ENCODE results near the gene LACC1. TPM values are rescaled to one million over a fixed set of nuclear protein-coding genes. Genes with fewer than 3 reads are reported as not detected.

The LACC1 gene
- total and polyA plus RNA-seq, 2 of the 13 experiments (the other 11 are each of a cell fraction or from before 2014, with no cell fraction given): 0.92 to 1.7 TPM

DNA sequence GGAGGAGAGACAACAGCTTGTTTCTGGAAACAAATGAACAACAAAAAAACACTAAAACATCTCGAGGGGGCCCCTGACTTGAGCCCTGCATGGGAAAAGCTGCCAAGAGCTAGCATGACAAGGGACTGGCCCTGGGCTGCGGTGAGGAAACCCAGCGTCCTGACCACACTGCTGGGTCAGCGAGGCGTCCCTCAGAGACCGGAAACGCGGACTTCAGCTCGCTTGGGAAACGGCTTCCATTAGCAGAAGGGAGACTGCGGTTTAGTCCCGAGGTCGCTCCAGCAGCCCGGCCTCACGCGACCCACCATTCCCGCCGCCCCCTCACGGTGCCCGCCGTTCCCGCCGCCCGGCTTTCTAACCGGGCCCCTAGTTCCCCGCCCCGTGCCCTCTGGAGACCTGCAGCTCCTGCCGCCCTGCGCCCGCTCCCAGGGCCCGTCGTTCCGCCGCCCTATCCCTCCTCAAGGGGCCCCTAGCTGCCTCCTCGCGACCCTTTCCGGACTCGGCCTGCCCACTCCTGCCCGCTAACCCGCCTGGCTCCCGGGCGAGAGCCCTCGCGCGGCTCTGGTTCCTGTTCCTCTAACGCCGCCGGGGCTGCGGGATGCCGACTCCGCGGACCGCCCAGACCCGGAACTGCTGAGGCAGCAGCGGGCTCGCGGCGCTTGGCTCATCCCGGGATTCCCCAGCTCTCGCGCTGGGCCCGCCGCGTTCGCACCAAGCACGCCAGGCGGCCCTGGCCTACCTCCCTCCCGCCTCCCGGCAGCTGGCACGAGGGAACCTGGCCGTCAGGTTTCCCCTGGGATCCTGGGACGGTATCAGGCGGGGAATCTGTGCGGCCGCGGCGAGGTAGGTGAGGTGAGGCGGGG is 581 bp upstream of the LACC1 start, which contains the start of gene CCDC122 (continued):
- TF ChIP-seq, protein P1, sequence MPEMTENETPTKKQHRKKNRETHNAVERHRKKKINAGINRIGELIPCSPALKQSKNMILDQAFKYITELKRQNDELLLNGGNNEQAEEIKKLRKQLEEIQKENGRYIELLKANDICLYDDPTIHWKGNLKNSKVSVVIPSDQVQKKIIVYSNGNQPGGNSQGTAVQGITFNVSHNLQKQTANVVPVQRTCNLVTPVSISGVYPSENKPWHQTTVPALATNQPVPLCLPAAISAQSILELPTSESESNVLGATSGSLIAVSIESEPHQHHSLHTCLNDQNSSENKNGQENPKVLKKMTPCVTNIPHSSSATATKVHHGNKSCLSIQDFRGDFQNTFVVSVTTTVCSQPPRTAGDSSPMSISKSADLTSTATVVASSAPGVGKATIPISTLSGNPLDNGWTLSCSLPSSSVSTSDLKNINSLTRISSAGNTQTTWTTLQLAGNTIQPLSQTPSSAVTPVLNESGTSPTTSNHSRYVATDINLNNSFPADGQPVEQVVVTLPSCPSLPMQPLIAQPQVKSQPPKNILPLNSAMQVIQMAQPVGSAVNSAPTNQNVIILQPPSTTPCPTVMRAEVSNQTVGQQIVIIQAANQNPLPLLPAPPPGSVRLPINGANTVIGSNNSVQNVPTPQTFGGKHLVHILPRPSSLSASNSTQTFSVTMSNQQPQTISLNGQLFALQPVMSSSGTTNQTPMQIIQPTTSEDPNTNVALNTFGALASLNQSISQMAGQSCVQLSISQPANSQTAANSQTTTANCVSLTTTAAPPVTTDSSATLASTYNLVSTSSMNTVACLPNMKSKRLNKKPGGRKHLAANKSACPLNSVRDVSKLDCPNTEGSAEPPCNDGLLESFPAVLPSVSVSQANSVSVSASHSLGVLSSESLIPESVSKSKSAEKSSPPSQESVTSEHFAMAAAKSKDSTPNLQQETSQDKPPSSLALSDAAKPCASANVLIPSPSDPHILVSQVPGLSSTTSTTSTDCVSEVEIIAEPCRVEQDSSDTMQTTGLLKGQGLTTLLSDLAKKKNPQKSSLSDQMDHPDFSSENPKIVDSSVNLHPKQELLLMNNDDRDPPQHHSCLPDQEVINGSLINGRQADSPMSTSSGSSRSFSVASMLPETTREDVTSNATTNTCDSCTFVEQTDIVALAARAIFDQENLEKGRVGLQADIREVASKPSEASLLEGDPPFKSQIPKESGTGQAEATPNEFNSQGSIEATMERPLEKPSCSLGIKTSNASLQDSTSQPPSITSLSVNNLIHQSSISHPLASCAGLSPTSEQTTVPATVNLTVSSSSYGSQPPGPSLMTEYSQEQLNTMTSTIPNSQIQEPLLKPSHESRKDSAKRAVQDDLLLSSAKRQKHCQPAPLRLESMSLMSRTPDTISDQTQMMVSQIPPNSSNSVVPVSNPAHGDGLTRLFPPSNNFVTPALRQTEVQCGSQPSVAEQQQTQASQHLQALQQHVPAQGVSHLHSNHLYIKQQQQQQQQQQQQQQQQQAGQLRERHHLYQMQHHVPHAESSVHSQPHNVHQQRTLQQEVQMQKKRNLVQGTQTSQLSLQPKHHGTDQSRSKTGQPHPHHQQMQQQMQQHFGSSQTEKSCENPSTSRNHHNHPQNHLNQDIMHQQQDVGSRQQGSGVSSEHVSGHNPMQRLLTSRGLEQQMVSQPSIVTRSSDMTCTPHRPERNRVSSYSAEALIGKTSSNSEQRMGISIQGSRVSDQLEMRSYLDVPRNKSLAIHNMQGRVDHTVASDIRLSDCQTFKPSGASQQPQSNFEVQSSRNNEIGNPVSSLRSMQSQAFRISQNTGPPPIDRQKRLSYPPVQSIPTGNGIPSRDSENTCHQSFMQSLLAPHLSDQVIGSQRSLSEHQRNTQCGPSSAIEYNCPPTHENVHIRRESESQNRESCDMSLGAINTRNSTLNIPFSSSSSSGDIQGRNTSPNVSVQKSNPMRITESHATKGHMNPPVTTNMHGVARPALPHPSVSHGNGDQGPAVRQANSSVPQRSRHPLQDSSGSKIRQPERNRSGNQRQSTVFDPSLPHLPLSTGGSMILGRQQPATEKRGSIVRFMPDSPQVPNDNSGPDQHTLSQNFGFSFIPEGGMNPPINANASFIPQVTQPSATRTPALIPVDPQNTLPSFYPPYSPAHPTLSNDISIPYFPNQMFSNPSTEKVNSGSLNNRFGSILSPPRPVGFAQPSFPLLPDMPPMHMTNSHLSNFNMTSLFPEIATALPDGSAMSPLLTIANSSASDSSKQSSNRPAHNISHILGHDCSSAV (CRISPR knock-in tag; IDR thresholded peaks at IDR 0.05; ENCODE audit: borderline replicate concordance): no peak
- TF ChIP-seq ZNF549 (CRISPR knock-in tag; IDR thresholded peaks at IDR 0.05) (no peak), ZNF205 (CRISPR knock-in tag; IDR thresholded peaks at IDR 0.05) (peak; percentile 65; the same call in 1 of the 2 replicates), KDM3A (CRISPR knock-in tag; IDR thresholded peaks at IDR 0.05; ENCODE audit: low read depth) (no peak), ZNF10 (CRISPR knock-in tag; IDR thresholded peaks at IDR 0.05; ENCODE audit: borderline replicate concordance, low read depth) (no peak), PAWR (CRISPR knock-in tag; IDR thresholded peaks at IDR 0.05; ENCODE audit: borderline replicate concordance) (no peak), ZFP1 (CRISPR knock-in tag; IDR thresholded peaks at IDR 0.05) (no peak), ZNF530 (CRISPR knock-in tag; IDR thresholded peaks at IDR 0.05; ENCODE audit: low read depth) (0 out of 2 replicates have a peak, but pooled peaks have one; percentile 25), SP140L (CRISPR knock-in tag; IDR thresholded peaks at IDR 0.05; ENCODE audit: borderline replicate concordance) (no peak)
- TF ChIP-seq, protein P2, sequence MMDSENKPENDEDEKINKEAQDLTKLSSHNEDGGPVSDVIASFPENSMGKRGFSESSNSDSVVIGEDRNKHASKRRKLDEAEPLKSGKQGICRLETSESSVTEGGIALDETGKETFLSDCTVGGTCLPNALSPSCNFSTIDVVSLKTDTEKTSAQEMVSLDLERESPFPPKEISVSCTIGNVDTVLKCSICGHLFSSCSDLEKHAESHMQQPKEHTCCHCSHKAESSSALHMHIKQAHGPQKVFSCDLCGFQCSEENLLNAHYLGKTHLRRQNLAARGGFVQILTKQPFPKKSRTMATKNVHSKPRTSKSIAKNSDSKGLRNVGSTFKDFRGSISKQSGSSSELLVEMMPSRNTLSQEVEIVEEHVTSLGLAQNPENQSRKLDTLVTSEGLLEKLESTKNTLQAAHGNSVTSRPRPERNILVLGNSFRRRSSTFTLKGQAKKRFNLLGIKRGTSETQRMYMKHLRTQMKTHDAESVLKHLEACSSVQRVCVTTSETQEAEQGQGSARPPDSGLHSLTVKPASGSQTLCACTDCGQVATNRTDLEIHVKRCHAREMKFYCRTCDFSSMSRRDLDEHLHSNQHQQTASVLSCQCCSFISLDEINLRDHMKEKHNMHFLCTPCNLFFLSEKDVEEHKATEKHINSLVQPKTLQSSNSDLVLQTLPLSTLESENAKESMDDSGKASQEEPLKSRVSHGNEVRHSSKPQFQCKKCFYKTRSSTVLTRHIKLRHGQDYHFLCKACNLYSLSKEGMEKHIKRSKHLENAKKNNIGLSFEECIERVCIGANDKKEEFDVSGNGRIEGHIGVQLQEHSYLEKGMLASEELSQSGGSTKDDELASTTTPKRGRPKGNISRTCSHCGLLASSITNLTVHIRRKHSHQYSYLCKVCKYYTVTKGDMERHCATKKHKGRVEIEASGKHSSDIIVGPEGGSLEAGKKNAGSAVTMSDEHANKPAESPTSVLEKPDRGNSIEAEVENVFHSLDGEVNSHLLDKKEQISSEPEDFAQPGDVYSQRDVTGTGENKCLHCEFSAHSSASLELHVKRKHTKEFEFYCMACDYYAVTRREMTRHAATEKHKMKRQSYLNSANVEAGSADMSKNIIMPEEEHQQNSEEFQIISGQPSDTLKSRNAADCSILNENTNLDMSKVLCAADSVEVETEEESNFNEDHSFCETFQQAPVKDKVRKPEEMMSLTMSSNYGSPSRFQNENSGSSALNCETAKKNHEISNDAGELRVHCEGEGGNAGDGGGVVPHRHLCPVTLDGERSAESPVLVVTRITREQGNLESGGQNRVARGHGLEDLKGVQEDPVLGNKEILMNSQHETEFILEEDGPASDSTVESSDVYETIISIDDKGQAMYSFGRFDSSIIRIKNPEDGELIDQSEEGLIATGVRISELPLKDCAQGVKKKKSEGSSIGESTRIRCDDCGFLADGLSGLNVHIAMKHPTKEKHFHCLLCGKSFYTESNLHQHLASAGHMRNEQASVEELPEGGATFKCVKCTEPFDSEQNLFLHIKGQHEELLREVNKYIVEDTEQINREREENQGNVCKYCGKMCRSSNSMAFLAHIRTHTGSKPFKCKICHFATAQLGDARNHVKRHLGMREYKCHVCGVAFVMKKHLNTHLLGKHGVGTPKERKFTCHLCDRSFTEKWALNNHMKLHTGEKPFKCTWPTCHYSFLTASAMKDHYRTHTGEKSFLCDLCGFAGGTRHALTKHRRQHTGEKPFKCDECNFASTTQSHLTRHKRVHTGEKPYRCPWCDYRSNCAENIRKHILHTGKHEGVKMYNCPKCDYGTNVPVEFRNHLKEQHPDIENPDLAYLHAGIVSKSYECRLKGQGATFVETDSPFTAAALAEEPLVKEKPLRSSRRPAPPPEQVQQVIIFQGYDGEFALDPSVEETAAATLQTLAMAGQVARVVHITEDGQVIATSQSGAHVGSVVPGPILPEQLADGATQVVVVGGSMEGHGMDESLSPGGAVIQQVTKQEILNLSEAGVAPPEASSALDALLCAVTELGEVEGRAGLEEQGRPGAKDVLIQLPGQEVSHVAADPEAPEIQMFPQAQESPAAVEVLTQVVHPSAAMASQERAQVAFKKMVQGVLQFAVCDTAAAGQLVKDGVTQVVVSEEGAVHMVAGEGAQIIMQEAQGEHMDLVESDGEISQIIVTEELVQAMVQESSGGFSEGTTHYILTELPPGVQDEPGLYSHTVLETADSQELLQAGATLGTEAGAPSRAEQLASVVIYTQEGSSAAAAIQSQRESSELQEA (CRISPR knock-in tag; IDR thresholded peaks at IDR 0.05; ENCODE audit: not compliant biosample characterization): no peak

All from HepG2 (cell line).